Muscle layer of colon (tissue), 2 donors: ENCODE measurements around the gene PRPF8.

Source experiments
- H3K27ac ChIP-seq: one replicate; pipeline ENCODE4 v1.7.0; 2013; ENCODE audit warnings: low read depth, mild to moderate bottlenecking, low read length, moderate library complexity
- H3K27me3 ChIP-seq, 2 donors: one replicate each; pipeline ENCODE4 v1.7.0; 2013; ENCODE audit warnings: low read length in 2 of 2, mild to moderate bottlenecking in 2 of 2; ENCODE audit not compliant: insufficient read depth in 2 of 2, control insufficient read depth in 1 of 2
- H3K36me3 ChIP-seq: one replicate; pipeline ENCODE4 v1.7.0; 2013; ENCODE audit warnings: mild to moderate bottlenecking, low read length; ENCODE audit not compliant: insufficient read depth
- H3K4me1 ChIP-seq: one replicate; pipeline ENCODE4 v1.7.0; 2013; ENCODE audit warnings: mild to moderate bottlenecking, low read length; ENCODE audit not compliant: insufficient read depth
- H3K4me3 ChIP-seq, 2 donors: one replicate each; pipeline ENCODE4 v1.7.0; 2013; ENCODE audit warnings: low read length in 2 of 2, low read depth in 1 of 2, mild to moderate bottlenecking in 1 of 2, moderate library complexity in 1 of 2
- H3K9ac ChIP-seq: one replicate; pipeline ENCODE4 v1.7.0; 2013; ENCODE audit warnings: low read length
- H3K9me3 ChIP-seq: one replicate; pipeline ENCODE4 v1.7.0; 2013; ENCODE audit warnings: mild to moderate bottlenecking, low read length
- donor health status: abdominal sarcoma.
- donor health status: Adenocarcinoma of cecum.

Gene PRPF8

DNA sequence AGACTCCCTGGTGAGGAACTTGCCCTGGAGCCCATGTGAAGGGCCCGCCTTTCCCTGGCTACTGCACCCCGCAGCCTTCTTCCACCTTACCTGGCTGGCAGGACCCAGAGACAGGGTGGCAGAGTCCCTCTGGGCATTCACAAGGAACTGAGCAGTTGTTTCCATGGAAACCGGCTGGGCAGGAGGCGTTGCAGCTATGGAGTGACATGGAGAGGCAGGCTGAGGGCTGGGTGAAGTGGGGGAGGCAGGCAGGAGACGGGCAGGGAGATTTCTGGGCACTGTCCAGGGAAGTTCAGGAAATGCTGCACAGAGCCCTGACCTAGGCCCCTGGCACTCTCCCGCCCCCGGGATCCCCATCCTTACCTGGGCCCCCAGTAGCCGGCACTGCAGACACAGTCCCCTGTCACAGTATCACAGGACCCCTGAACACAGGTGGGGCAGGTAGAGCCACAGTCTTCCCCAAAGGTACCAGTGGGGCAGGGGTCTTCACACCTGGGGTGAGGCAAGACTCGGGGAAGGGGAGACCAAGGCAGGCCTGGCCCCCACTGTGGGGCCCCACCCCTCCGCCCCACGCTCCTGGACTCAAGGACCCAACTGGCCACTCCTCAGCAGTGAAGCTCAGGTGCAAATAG is 45.0 kb downstream of the PRPF8 start:
- Histone ChIP-seq H3K4me3 (no peak overlapping the region), H3K4me1 (peaks cover 5% of the 10 kb centered on the region), H3K9ac (no peak overlapping the region), H3K27ac (no peak overlapping the region), H3K27me3 (no peaks in the 10 kb centered on the region), H3K9me3 (no peaks in the 10 kb centered on the region), H3K36me3 (no peaks in the 10 kb centered on the region)

GRCh38 chr17:1638624-1639300 is 45.9 kb downstream of the PRPF8 start:
- H3K9ac ChIP-seq = no peak overlapping the region
- no peak overlapping the region for H3K27ac ChIP-seq
- H3K4me3 ChIP-seq = no peak overlapping the region
- no peaks in the 10 kb centered on the region for H3K4me1 ChIP-seq
- no peaks in the 10 kb centered on the region for H3K36me3 ChIP-seq
- no peaks in the 10 kb centered on the region for H3K9me3 ChIP-seq
- H3K27me3 ChIP-seq = no peaks in the 10 kb centered on the region

- no peak overlapping the region for H3K9ac ChIP-seq
- no peak overlapping the region for H3K4me3 ChIP-seq
- no peaks in the 10 kb centered on the region for H3K27me3 ChIP-seq
- no peaks in the 10 kb centered on the region for H3K9me3 ChIP-seq
- no peak overlapping the region for H3K27ac ChIP-seq
- no peaks in the 10 kb centered on the region for H3K36me3 ChIP-seq
- no peaks in the 10 kb centered on the region for H3K4me1 ChIP-seq
Observed at GRCh38 chr17:1638171-1638590, 46.5 kb downstream of the PRPF8 start.

GRCh38 chr17:1636732-1637285 is 47.9 kb downstream of the PRPF8 start:
- no peaks in the 10 kb centered on the region for H3K4me1 ChIP-seq
- H3K9ac ChIP-seq = no peak overlapping the region
- H3K27me3 ChIP-seq = no peaks in the 10 kb centered on the region
- H3K36me3 ChIP-seq = no peaks in the 10 kb centered on the region
- H3K4me3 ChIP-seq = no peak overlapping the region
- H3K27ac ChIP-seq = no peak overlapping the region
- H3K9me3 ChIP-seq = no peaks in the 10 kb centered on the region

- H3K27ac ChIP-seq = no peak overlapping the region
- H3K4me1 ChIP-seq = no peaks in the 10 kb centered on the region
- H3K4me3 ChIP-seq = no peak overlapping the region
- no peaks in the 10 kb centered on the region for H3K27me3 ChIP-seq
- H3K36me3 ChIP-seq = no peaks in the 10 kb centered on the region
- H3K9ac ChIP-seq = no peak overlapping the region
- no peaks in the 10 kb centered on the region for H3K9me3 ChIP-seq
Observed at GRCh38 chr17:1635675-1636465, 48.8 kb downstream of the PRPF8 start.

GRCh38 chr17:1634841-1635650 is 49.6 kb downstream of the PRPF8 start:
- Histone ChIP-seq H3K4me1 (no peaks in the 10 kb centered on the region), H3K27ac (no peak overlapping the region), H3K9ac (no peak overlapping the region), H3K36me3 (no peaks in the 10 kb centered on the region), H3K9me3 (no peaks in the 10 kb centered on the region), H3K27me3 (no peaks in the 10 kb centered on the region), H3K4me3 (no peak overlapping the region)

DNA sequence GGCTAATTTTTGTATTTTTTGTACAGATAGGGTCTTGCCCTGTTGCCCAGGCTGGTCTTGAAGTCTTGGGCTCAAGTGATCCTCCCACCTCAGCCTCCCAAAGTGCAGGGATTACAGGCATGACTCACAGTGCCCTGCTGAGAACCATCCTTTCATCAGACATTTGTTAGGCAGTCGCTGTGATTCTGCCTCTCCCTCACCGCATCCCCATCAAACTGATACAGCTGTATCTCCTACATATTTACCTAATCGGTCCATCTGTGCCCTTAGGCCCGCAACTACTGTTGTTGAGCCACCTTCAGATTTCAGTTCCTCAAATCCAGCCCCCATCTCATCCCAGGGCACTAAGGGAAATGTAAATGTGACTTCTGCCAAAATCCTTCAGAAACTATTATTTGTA is 54.0 kb downstream of the PRPF8 start:
- H3K27ac ChIP-seq = no peak overlapping the region

GRCh38 chr17:1629504-1630310 is 55.0 kb downstream of the PRPF8 start:
- Histone ChIP-seq H3K27ac (peak overlapping the region; percentile 88), H3K27me3 (no peaks in the 10 kb centered on the region), H3K4me1 (peaks cover 22% of the 10 kb centered on the region), H3K9ac (peak overlapping the region; percentile 68), H3K36me3 (no peaks in the 10 kb centered on the region), H3K4me3 (peak overlapping the region; percentile 86 to 90), H3K9me3 (no peaks in the 10 kb centered on the region)

More for the DNA sequence above, 54.0 kb downstream of the PRPF8 start:
- Histone ChIP-seq H3K9me3 (no peaks in the 10 kb centered on the region), H3K27me3 (no peaks in the 10 kb centered on the region), H3K4me1 (peaks cover 22% of the 10 kb centered on the region), H3K36me3 (no peaks in the 10 kb centered on the region), H3K9ac (no peak overlapping the region), H3K4me3 (no peak overlapping the region)

GRCh38 chr17:1628856-1629503 is 55.7 kb downstream of the PRPF8 start:
- H3K27ac ChIP-seq = peak overlapping the region; percentile 88
- H3K4me3 ChIP-seq = peak overlapping the region; percentile 86 to 90
- H3K9me3 ChIP-seq = no peaks in the 10 kb centered on the region
- peaks cover 22% of the 10 kb centered on the region for H3K4me1 ChIP-seq
- H3K36me3 ChIP-seq = no peaks in the 10 kb centered on the region
- peak overlapping the region; percentile 68 for H3K9ac ChIP-seq
- H3K27me3 ChIP-seq = no peaks in the 10 kb centered on the region
